AG09309 (cell line): ENCODE measurements around the gene NEDD1.

Source experiments
- DNase-seq: peaks from one replicate; pipeline ENCODE4 v3.0.0-alpha.2; 2010; ENCODE audit warnings: low read depth
- H3K4me3 ChIP-seq: 2 replicates; pipeline ENCODE4 v1.5.1; 2011; ENCODE audit warnings: mild to moderate bottlenecking, low read depth, low read length, moderate library complexity; ENCODE audit not compliant: control insufficient read depth
- TF ChIP-seq, protein P1 (sequence below): IDR thresholded peaks from 2 replicates; pipeline ENCODE4 v1.5.1; 2011; ENCODE audit warnings: mild to moderate bottlenecking, low read depth, low read length, inconsistent platforms; ENCODE audit not compliant: insufficient read depth, control insufficient read depth; ENCODE audit errors: missing control alignments

NEDD1 gene

DNA sequence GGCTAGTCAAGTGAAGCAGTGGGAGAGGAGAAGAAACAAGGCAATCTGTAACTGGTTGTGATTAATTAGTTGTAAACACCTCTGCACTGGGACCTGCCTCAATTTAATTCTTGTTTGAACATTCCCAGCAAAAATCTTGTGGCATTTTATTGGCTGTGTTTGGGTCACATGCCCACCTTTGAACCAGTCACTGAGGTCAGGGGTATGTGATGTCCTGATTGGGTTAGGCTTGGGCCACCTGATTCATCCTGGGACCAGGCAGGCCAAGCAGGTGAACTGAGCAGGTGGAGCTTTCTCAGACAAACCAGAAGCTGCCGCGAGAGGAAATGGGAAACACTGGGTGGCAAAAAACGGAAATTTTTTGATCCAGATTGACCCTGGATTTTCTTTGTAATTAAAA lies 72.5 kb downstream of the NEDD1 start:
- DNase-seq = no peak
- TF ChIP-seq, protein P1, sequence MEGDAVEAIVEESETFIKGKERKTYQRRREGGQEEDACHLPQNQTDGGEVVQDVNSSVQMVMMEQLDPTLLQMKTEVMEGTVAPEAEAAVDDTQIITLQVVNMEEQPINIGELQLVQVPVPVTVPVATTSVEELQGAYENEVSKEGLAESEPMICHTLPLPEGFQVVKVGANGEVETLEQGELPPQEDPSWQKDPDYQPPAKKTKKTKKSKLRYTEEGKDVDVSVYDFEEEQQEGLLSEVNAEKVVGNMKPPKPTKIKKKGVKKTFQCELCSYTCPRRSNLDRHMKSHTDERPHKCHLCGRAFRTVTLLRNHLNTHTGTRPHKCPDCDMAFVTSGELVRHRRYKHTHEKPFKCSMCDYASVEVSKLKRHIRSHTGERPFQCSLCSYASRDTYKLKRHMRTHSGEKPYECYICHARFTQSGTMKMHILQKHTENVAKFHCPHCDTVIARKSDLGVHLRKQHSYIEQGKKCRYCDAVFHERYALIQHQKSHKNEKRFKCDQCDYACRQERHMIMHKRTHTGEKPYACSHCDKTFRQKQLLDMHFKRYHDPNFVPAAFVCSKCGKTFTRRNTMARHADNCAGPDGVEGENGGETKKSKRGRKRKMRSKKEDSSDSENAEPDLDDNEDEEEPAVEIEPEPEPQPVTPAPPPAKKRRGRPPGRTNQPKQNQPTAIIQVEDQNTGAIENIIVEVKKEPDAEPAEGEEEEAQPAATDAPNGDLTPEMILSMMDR = no peak

DNA sequence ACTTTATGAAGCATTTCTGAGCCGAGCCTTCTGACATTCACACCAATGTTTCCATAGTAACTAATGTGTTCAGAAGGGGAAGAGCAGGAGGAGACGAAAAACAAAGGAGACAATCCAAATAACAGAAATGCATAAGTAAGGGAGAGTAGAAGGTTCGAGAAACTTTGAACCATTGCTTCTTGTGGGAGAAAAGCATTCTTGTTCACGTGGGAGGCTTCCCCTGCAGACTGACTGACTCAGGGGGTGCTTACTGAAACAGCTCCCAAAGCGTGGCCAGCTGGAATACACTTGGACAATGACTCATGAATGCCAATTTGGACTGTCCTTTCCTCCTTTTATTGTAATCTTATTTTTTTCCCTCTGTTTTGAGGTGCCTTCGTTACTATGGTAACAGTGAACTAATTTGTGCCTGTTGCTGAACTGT lies 73.9 kb downstream of the NEDD1 start:
- H3K4me3 ChIP-seq = no peak overlapping the region
- TF ChIP-seq, protein P1 = no peak
- peak; percentile 73 for DNase-seq

More for the DNA sequence above, 72.5 kb downstream of the NEDD1 start:
- no peak overlapping the region for H3K4me3 ChIP-seq

DNA sequence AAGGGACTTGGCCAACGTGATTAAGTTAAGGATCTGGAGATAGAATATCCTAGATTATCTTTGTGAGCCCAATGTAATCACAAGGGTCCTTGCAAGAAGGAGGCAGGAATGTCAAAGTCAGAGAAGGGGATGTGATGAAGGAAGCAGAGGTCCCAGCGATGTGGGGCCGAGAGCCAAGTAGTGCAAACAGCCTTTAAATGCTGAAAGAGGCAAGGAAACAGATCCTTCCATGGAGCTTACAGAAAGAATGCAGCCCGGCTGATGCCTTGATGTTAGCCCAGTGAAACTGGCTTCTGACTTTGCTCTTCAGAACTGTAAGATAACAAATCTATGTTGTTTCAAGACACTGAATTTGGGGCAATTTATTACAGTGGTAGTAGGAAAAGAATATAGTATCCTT lies 74.9 kb downstream of the NEDD1 start:
- TF ChIP-seq, protein P1 = no peak

DNA sequence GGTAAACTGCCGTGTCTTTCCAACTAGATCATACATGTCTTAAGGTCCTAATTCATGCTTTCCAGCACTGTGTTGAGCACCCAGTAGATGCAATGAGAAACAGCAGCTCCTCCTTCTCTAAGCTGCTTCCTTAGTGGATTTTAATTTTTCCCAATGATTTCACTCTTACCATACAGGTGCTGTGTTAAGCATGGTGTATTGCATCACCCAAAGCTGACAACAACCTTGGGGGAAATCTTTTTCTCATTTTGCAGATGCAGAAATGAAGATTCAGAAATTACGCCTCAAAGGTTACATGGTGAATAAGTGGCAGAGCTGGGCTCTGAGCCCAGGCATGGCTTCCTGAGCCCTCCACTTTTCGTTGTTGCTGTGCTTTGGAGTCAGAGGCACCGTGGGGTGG lies 75.6 kb downstream of the NEDD1 start:
- H3K4me3 ChIP-seq = no peak overlapping the region
- no peak for DNase-seq
- TF ChIP-seq, protein P1 = peak; percentile 2

More for the DNA sequence above, 74.9 kb downstream of the NEDD1 start:
- no peak for DNase-seq
- no peak overlapping the region for H3K4me3 ChIP-seq

DNA sequence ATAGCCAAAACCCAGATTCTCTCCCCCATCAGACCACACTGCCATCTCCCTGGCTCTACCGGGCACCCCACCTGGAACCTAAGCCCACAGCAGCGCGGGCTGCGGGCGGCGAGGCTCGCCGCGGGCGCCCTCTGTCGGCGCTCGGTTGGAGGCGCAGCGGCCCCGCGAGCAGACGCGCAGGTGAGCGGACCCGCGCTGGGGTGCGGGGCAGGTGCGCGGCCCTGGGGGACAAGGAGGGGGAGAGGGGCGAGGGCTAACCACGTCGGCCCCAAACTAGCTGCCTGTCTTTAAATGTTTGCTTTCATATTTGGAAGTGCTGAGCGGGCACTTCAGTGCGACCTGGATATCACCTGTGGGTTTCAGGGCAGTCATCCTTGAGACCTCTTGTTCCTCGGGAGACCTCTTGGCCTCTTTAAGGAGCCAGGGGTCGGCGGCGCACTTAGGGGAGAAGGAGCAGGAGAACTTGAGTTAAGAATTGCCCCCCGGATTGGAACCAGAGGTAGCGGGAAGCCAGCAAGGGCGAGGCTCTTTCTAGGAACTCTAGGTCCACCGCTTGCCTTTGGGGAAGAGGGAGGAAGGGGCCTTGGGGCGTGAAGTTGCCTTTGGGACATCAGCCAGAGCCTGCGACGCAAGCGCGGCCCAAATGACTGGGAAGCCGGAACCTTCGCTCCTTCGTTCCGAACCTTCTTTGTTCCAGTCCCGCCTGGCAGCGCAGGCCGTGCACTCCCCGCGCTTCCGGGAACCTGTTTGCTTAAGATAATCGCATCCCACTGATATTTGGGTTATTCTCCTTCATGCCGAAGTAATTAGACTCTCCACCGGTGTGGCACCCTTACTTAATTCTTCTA lies 78.7 kb downstream of the NEDD1 start:
- peak overlapping the region; percentile 53 for H3K4me3 ChIP-seq
- DNase-seq = no peak
- TF ChIP-seq, protein P1 = peak; percentile 44

DNA sequence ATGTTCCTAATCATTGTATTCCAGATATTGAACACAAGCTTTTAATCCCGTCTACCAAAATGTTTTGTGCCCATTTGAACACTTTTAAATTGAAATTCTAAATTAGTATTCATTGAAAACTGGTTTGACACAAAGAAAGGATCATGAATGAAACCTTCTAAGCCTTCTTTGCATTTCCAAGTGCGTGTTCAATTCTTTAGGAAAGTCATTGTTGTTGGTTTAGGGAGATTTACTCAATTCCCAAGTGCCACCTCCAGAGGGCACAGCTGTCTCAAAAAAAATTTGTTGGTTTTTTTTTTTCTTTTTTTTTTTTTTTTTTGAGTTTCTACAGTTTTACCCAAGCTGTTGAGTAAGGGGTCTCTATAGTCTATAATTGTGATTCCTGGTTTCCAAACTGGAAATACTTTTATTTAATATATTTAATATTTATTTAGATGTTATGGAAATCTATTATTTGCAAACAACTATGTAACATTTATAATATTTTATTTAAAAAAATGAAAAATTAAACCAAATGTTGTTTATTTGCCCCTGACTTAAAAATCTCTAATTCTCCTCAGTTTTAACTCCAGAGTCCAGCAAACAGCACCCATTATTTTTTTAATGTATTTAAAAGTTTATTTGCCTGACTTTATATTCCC lies 79.9 kb downstream of the NEDD1 start:
- TF ChIP-seq, protein P1 = peak; percentile 58
- no peak overlapping the region for H3K4me3 ChIP-seq
- DNase-seq = no peak
